Activated naive CD8-positive, alpha-beta T cell treated with anti-CD3 and anti-CD28 coated beads, Interleukin-2, amount 10 ng/mL, durations not matched to agents 7 days and 5 days (primary cell): ENCODE data around the gene EMC6. TPM values are rescaled to one million over a fixed set of nuclear protein-coding genes. Genes with fewer than 3 reads are reported as not detected.

ENCODE experiments used
- ATAC-seq: fragments of 150-1000 bp; cut with Tn5 transposase; one replicate; pipeline ENCODE4 v1.10.0; 2021; ENCODE audit warnings: low read depth, moderate library complexity
- POLR2A ChIA-PET: fragments of 350-600 bp; sonication (Branson Sonifier 250); formaldehyde crosslinking; loops from one replicate; lab custom pipeline; 2021; ENCODE audit warnings: antibody characterized with exemption; lab: Charles Lee
- DNase-seq: peaks from one replicate; pipeline ENCODE4 v3.0.0; 2021
- H3K27ac Mint-ChIP-seq: one replicate; pipeline ENCODE4 v1.8.0; 2022; ENCODE audit warnings: mild to moderate bottlenecking, mixed read lengths
- H3K27me3 Mint-ChIP-seq: one replicate; pipeline ENCODE4 v1.8.0; 2022; ENCODE audit warnings: mild to moderate bottlenecking, moderate library complexity, mixed read lengths
- H3K36me3 Mint-ChIP-seq: one replicate; pipeline ENCODE4 v1.8.0; 2021; ENCODE audit warnings: mild to moderate bottlenecking, mixed read lengths
- H3K4me1 Mint-ChIP-seq: one replicate; pipeline ENCODE4 v1.8.0; 2021; ENCODE audit warnings: mixed read lengths
- H3K4me3 Mint-ChIP-seq: one replicate; pipeline ENCODE4 v1.8.0; 2022; ENCODE audit warnings: mild to moderate bottlenecking, moderate library complexity, mixed read lengths
- H3K9me3 Mint-ChIP-seq: one replicate; pipeline ENCODE4 v1.8.0; 2021; ENCODE audit warnings: mixed read lengths
- total RNA-seq, 2 experiments: library from RNA; stranded (reverse); gene quantifications; one replicate each; pipeline ENCODE4 v1.2.3, GENCODE V29; 2021

The EMC6 gene
- 10 to 100 TPM; 31.1 to 34.6 TPM for total RNA-seq

GRCh38 chr17:3668279-3669084 lies at the start of gene EMC6, which contains the start of gene TAX1BP3:
TSS of gene EMC6 (plus strand) at chr17:3668812. CDS start at chr17:3669147, 335 bp downstream.
TSS of gene TAX1BP3 (minus strand) at chr17:3668578. CDS start at chr17:3668526, 52 bp downstream.
- peak within 1 kb of the TSS; percentile 92 for H3K4me3 Mint-ChIP-seq
- H3K27me3 Mint-ChIP-seq = no peaks in the 10 kb centered on the region
- peaks cover 3% of the 10 kb centered on the region for H3K36me3 Mint-ChIP-seq
- ATAC-seq (peak; percentile 95), DNase-seq (peak; percentile 100)
- no peaks in the 10 kb centered on the region for H3K9me3 Mint-ChIP-seq
- peaks cover 12% of the 10 kb centered on the region for H3K4me1 Mint-ChIP-seq
- H3K27ac Mint-ChIP-seq = peak within 1 kb of the TSS; percentile 79
- POLR2A ChIA-PET = interaction anchor here (0.6 to 1.0 kb wide), 4 partner anchors 9 to 126 kb away, joined by 3 to 8 read pairs (median 4); partner anchors contain the start of genes CTNS and SHPK

DNA sequence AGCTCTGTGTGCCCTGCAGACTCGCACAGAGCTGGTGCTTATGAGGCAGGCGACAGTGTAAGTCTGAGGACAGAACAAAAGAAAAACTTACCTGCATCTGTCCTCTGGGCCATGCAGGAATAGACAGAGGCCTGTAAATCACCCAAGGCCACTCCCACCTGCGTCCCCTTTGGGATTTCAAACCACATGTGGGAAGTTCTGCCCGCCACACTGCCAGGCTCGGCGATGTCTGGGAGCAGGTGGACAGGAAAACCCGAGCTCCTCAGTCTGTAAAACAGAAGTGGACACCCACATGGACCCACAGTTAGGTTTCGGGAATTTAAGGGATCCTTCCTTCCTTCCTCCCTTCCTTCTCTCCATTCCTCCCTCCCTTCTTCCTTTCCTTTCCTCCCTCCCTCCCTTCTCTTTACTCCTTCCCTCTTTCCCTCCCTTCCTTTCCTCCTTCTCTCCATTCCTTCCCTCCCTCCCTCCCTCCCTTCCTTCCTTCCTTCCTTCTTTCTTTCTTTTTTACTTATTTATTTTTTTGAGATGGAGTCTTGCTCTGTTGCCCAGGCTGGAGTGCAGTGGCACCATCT lies 47.4 kb upstream of the EMC6 start:
- Mint-ChIP-seq H3K27ac (no peak overlapping the region), H3K4me1 (no peaks in the 10 kb centered on the region)
- POLR2A ChIA-PET = no interaction called here

GRCh38 chr17:3622977-3623594 lies 45.5 kb upstream of the EMC6 start:
- POLR2A ChIA-PET = no interaction called here
- Mint-ChIP-seq H3K4me3 (no peak overlapping the region), H3K27ac (no peak overlapping the region)

More for the DNA sequence above, 47.4 kb upstream of the EMC6 start:
- DNase-seq = no peak
- Mint-ChIP-seq H3K36me3 (peaks cover 32% of the 10 kb centered on the region), H3K9me3 (no peaks in the 10 kb centered on the region), H3K27me3 (no peaks in the 10 kb centered on the region), H3K4me3 (no peak overlapping the region)
- ATAC-seq = no peak

DNA sequence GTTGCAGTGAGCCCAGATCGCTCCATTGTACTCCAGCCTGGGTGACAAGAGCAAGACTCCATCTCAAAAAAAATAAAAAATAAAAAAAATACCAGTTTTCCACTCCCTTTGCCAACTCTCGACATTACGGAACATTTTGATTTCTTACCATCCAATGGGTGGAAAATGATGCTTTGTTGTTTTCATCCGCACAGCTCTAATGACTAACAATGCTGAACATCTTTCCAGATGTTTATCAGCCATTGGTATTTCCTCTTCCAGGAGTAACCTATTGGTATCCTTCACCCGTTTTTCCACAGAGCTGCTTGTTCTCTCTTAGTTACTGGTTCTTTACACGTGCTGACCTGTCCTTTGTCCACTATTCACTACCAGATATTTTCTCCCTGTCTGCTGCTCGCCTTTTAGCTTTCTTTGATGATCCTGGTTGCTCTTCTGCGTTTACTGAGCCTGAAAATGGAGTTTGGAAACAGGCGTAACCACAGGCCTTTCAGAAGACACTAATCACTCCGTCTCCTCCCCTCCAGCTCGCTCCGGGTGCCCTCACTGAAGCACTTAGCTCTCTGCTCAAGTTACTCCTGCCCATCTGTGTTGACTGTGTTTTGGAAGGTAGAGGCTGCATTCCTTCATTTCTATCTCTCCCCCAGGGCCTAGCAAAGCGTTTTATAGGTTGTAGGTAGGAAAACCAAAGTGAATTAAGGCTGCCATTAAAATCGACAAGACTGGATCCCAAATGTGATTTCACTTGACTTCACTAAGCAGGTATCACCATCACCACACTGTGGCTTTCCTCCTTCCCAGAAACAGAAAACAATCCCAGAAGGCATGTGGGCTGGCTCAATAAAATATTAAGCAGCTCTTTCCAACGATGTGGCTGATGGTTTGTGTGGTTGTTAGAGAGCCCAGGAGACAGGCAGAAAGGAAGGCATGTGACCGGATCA lies 41.5 kb upstream of the EMC6 start:
- no peaks in the 10 kb centered on the region for H3K27me3 Mint-ChIP-seq
- ATAC-seq = no peak
- peaks cover 5% of the 10 kb centered on the region for H3K4me1 Mint-ChIP-seq
- peaks cover 8% of the 10 kb centered on the region for H3K36me3 Mint-ChIP-seq
- POLR2A ChIA-PET = no interaction called here
- no peaks in the 10 kb centered on the region for H3K9me3 Mint-ChIP-seq
- H3K4me3 Mint-ChIP-seq = no peak overlapping the region
- no peak for DNase-seq
- no peak overlapping the region for H3K27ac Mint-ChIP-seq

More at GRCh38 chr17:3622977-3623594, 45.5 kb upstream of the EMC6 start:
- DNase-seq (no peak), ATAC-seq (no peak)
- Mint-ChIP-seq H3K36me3 (peaks cover 23% of the 10 kb centered on the region), H3K9me3 (no peaks in the 10 kb centered on the region), H3K27me3 (no peaks in the 10 kb centered on the region), H3K4me1 (peaks cover 5% of the 10 kb centered on the region)

- ATAC-seq (no peak), DNase-seq (no peak)
- no peak overlapping the region for H3K27ac Mint-ChIP-seq
- no peak overlapping the region for H3K4me3 Mint-ChIP-seq
- POLR2A ChIA-PET = no interaction called here
- H3K27me3 Mint-ChIP-seq = no peaks in the 10 kb centered on the region
- H3K9me3 Mint-ChIP-seq = no peaks in the 10 kb centered on the region
- peaks cover 11% of the 10 kb centered on the region for H3K36me3 Mint-ChIP-seq
- peaks cover 5% of the 10 kb centered on the region for H3K4me1 Mint-ChIP-seq
These were observed 40.8 kb upstream of the EMC6 start for GRCh38 chr17:3627769-3628167.

GRCh38 chr17:3630781-3631180 lies 37.8 kb upstream of the EMC6 start:
- Mint-ChIP-seq H3K27ac (no peak overlapping the region), H3K36me3 (peaks cover 11% of the 10 kb centered on the region), H3K27me3 (no peaks in the 10 kb centered on the region), H3K4me1 (peaks cover 16% of the 10 kb centered on the region), H3K4me3 (no peak overlapping the region), H3K9me3 (no peaks in the 10 kb centered on the region)
- ATAC-seq (no peak), DNase-seq (no peak)
- POLR2A ChIA-PET = no interaction called here

DNA sequence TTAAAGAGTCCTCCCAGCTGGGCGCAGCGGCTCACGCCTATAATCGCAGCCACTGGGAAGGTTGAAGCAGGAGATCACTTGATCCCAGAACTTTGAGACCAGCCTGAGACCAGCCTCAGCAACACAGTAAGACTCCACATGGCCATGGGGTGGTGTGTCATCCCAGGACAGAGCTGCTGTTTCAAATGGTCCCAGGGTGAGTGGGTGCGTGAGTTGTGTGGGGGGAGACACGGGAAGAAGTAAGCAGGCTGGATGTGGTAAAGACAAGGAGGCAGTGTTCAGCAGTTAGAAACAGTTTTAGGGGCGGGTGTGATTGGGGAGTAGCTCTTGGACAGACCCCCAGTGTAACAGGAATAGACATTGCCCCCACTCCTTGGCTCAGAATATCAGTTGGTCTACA lies 36.3 kb upstream of the EMC6 start:
- POLR2A ChIA-PET = no interaction called here
- Mint-ChIP-seq H3K36me3 (peaks cover 6% of the 10 kb centered on the region), H3K9me3 (no peaks in the 10 kb centered on the region), H3K4me3 (no peak overlapping the region), H3K27me3 (no peaks in the 10 kb centered on the region), H3K27ac (peak overlapping the region; percentile 23), H3K4me1 (peaks cover 15% of the 10 kb centered on the region)
- DNase-seq (no peak), ATAC-seq (no peak)

DNA sequence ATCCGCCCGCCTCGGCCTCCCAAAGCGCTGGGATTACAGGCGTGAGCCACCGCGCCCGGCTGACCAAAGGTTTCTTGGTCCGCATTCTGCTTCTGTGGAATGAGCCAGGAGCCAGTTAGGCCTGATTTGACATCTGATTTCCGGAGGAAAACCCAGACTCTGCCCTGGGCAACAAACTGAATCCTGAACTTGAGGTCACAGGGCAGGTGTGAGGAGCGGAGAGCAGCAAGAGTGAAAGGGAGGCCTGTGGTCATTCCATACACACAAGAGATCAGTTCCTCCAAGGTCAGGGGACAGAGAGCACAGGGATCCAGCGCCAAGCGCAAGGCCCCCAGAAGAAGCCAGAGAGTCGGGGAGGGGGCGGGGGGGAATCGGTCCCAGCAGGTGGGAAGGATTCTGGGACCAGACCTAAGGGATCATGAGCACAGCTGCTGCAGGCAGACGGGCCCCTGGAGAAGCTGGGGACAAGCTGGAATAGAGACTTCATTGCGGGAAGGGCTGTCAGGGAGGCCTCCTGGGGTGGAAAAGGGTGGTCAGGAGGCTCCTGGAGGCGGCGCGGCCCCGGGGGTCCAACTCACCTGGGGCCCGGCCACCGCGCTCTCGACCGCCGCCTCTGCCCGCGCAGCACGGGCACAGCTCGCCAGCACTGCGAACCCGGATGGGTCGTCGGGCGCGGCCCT lies 33.0 kb upstream of the EMC6 start:
- Mint-ChIP-seq H3K4me1 (peaks cover 32% of the 10 kb centered on the region), H3K9me3 (no peaks in the 10 kb centered on the region), H3K27ac (peak overlapping the region; percentile 73), H3K36me3 (peaks cover 4% of the 10 kb centered on the region), H3K27me3 (no peaks in the 10 kb centered on the region), H3K4me3 (peak overlapping the region; percentile 99)
- ATAC-seq (peak; percentile 31), DNase-seq (no peak)
- POLR2A ChIA-PET = interaction anchor here (1.2 to 1.6 kb wide), 7 partner anchors 12 to 210 kb away, joined by 3 to 8 read pairs (median 5); partner anchors contain the start of genes EMC6 and TAX1BP3

GRCh38 chr17:3636154-3636907 lies 32.3 kb upstream of the EMC6 start, which contains the start of the genes CTNS and SHPK:
TSS of gene CTNS (plus strand) at chr17:3636760. CDS start at chr17:3640207, 3,447 bp downstream.
TSS of gene SHPK (minus strand) at chr17:3636250. CDS start at chr17:3636219, 31 bp downstream.
- Mint-ChIP-seq H3K27ac (peak within 1 kb of the TSS; percentile 100), H3K36me3 (peaks cover 4% of the 10 kb centered on the region), H3K9me3 (no peaks in the 10 kb centered on the region), H3K4me1 (peaks cover 35% of the 10 kb centered on the region), H3K4me3 (peak within 1 kb of the TSS; percentile 99), H3K27me3 (no peaks in the 10 kb centered on the region)
- ATAC-seq (peak; percentile 98), DNase-seq (peak; percentile 94)
- POLR2A ChIA-PET = interaction anchor here (0.7 to 1.6 kb wide), 8 partner anchors 9 to 209 kb away, joined by 3 to 8 read pairs (median 5); partner anchors contain the start of genes EMC6 and TAX1BP3

DNA sequence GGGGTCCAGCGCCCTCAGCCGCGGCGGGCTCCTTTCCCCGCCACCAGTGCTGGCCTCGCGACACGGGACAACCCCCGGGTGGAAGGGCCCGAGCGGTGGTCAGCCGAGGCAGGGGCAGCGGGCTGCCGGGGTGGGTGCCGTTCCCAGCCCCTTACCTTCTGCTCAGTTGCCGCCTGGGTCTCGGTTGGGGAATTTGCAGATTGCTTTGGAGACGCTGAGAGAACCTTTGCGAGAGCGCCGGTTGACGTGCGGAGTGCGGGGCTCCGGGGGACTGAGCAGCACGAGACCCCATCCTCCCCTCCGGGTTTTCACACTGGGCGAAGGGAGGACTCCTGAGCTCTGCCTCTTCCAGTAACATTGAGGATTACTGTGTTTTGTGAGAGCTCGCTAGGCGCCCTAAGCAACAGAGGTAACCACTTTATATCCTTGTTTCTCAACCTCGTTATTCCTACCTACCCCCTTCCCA lies 31.7 kb upstream of the EMC6 start:
- ATAC-seq (no peak), DNase-seq (no peak)
- H3K9me3 Mint-ChIP-seq = no peaks in the 10 kb centered on the region
- H3K27ac Mint-ChIP-seq = peak overlapping the region; percentile 21
- H3K36me3 Mint-ChIP-seq = peaks cover 4% of the 10 kb centered on the region
- no peaks in the 10 kb centered on the region for H3K27me3 Mint-ChIP-seq
- POLR2A ChIA-PET = interaction anchor here (0.6 to 1.6 kb wide), 6 partner anchors 10 to 815 kb away, joined by 3 to 8 read pairs (median 4); partner anchors contain the start of genes EMC6 and TAX1BP3
- peak overlapping the region; percentile 99 for H3K4me3 Mint-ChIP-seq
- peaks cover 35% of the 10 kb centered on the region for H3K4me1 Mint-ChIP-seq

GRCh38 chr17:3639981-3640596 lies 28.5 kb upstream of the EMC6 start:
- no peaks in the 10 kb centered on the region for H3K36me3 Mint-ChIP-seq
- no peak for DNase-seq
- H3K4me3 Mint-ChIP-seq = peak overlapping the region; percentile 33
- H3K27me3 Mint-ChIP-seq = no peaks in the 10 kb centered on the region
- H3K4me1 Mint-ChIP-seq = peaks cover 32% of the 10 kb centered on the region
- no peak for ATAC-seq
- H3K9me3 Mint-ChIP-seq = no peaks in the 10 kb centered on the region
- POLR2A ChIA-PET = interaction anchor here (0.5 kb wide), 1 partner anchor 131 kb away, joined by 4 read pairs; no protein-coding TSS in a partner anchor
- peak overlapping the region; percentile 76 for H3K27ac Mint-ChIP-seq
